ENCODE data around the gene ADAMTS6.
"Not testable (repeated sequence)": the region's sequence is repeated elsewhere in the genome, so short reads cannot be mapped to it uniquely, and the experiment has no call there.

Gene ADAMTS6

DNA sequence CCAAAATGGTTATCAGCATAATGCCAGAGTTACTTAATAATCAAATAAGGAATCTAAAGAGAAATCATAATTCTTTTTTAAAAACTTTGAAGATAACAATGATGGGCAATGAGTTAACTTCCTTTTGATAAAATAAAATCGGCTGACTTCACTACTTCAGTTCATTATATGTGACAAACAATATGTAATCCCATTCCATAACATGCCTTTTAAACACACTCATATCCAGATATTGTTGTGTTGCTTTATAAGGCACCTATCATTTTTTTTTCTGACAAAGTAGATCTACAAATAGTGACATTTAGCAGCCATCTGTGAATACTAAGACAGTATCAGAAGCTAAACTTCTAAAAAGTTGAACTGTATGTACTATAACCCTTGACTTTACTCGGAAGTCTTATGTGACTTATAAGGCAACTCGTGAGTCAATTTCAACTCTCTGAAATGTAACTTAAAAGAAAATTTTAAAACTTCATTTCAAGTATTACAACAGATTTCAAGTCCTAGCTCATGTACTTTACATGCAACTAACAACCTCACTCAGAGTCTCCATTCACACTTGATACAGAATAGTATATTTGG, 7.5 kb downstream of the ADAMTS6 start:
- DNase-seq = no peak

DNA sequence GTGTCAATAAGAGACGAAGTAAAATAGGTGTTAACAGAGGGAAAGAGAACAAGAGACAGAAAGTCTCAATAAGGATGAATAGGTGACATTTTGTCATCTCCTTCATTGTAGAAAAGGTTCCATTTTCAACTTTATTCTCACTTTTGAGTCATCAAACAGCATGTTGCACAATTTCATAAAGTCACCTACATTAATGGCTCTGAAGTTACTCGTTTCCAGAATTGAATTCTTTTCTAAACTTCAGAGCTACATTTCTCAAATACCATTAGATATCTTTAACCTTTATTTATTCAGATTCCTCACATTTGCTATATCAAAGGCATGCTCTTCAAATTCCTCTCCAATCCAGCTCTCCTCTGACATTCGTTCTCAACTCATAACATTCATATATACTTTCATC, 13.1 kb downstream of the ADAMTS6 start:
- no peak for DNase-seq

DNA sequence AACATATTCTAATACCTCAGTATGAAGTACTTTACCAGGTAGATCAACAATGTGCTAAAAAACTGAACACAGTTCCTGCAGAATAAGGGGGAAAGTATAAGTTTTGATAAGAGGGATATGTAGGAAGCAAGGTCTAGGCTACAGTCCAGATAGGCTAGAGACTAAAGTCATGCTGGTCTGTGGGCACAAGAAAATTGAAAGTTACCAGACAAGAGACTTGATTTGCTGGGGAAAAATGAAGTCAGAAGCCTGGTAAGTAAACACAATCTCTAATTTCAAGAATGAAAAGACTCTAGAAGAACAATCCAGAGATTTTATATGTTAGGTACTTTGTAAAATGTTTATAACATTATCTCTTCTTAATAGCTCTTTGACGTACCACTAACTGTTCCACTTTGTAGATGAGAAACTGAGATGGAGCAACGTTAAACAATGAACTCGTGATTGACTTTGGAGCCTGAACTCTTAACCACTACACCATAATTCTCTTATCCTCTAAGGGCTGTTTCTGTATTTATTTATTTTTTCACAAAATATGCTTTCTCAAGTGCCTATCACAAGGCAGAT, 19.5 kb downstream of the ADAMTS6 start:
- no peak for DNase-seq

DNA sequence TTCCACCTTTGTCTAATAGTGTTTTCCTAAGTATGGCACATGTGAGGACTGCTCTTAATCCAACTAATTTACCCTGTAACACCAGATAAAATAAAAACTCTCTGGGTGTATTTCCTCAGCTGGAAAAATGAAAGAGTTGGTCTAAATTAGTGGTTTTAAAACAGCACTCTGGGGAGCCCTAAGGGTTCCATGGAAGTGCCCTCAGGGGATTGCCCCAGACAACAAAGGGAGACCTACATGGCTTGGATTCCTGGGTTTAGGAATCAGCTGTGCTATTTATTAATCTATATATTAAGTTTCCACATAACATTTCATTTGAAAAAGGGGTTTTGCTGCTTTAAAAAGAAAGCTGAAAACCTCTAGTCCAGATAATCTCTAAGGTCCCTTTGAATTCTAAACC, 20.2 kb downstream of the ADAMTS6 start:
- DNase-seq = no peak

DNA sequence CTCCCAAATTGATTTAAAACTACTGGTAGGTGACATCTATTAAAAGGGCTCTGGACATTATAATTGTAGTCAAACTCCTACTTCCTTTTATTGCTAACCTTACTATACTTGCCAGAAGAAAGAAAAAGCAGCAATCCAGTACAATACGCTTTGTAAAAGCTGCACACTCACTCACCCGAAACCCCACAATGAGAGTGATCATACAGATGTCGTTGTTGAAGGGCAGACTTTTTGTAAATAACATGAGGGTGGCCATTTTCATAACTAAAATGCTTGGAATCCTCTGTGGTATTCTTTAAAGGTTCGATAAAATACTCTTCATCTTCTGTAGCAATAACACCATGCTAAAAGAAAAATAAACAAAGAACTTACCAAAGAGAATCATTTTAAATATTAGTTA, 21.7 kb downstream of the ADAMTS6 start:
- DNase-seq = no peak

DNA sequence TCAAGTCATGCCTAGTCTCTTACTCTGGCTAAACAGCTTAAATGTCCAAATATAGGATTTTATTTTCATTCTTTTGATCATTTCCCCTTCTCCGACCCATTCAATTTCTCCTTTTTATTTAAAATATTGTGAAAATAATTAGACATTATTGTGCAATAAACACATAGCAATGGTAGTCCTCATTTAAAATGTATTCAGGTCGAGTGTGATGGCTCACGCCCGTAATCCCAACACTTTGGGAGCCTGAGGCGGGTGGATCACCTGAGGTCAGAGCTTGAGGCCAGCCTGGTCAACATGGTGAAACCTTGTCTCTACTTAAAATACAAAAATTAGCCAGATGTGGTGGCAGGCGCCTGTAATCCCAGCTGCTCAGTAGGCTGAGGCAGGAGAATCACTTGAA, 26.7 kb downstream of the ADAMTS6 start:
- no peak for DNase-seq

DNA sequence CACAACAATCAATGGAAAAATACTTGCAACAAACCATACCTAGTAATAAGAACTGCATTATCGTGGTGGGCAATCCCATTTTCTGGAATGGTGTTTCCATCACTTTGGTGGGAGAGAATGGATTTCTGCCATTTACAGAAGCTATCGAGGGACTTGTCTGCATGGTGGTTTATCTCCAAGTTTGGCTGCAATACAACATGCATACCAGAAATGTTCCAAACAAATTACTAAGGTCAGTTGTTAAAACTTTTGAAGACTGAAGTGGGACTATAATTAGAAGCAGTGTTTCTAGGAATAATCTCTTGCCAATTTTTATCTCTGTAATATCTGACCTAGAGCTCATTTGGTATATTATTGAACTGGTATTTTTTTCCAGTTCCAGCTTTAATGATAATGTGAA, 30.3 kb downstream of the ADAMTS6 start:
- no peak for DNase-seq

DNA sequence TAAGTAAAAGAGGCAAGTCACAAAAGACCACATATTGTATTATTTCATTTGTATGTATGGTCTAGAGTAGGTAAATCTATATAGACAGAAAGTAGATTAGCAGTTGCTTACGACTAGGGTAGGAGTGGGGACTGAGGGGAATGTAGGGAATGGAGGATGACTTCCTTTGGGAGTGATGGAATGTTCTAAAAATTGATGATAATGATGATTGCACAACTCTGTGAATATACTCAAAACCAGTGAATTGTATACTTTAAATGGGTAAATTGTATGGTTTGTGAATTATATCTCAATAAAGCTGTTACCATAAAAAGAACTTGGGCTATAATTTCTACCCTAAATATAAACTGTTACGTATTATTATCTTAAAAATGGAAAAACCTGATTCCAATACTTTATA, 35.0 kb downstream of the ADAMTS6 start:
- no peak for DNase-seq

DNA sequence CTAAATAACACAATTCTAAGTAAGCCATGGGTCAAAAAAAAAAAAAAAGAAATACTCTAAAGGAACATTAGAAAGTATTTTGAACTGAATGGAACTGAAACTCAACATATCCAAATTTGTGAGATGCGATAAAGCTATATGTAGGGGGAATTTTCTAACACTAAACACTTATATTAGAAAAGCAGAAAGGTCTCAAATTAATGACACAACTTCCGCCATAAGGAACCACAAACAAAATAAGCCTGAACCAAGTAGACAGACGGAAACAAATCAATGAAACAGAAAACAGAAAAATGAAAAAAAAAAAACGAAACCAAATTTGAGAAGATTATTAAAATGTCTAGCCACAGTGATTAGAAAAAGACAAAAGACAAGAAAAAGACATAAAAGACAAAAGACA, 39.9 kb downstream of the ADAMTS6 start:
- no peak for DNase-seq

DNA sequence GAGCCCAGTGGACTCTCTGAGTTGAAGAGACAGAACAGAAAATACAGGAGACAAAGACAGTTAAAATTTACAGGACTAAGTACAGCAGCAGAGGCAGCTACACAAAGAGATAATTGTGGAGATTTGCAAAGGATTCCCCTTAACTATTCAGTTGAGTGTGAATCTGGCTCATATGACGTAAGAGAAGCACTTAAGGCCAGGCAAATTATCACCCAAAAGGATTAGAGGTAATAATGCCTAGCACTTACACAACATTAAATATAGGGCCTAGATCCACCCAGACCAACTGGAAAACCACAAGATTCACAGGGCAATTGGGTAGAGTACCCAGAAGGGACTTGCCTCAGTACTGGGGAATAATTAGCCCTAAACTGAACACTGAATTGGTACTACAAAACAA, 41.3 kb downstream of the ADAMTS6 start:
- DNase-seq = no peak

DNA sequence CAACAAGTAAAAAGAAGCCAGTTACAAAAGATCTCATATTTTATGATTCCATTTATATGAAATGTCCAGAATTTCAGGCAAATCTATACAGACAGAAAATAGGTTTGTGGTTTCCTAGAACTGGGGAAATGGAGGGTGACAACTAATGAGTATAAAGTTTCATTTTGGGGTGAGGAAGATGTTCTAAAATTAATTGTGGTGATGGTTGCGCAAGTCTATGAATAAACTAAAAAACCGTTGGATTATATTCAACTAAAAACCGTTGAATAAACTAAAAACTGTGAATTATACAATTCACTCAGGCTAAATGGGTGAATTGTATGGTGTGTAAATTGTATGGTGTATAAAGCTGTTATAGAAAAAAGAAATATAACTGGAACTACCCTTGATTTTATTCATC, 47.6 kb downstream of the ADAMTS6 start:
- no peak for DNase-seq

DNA sequence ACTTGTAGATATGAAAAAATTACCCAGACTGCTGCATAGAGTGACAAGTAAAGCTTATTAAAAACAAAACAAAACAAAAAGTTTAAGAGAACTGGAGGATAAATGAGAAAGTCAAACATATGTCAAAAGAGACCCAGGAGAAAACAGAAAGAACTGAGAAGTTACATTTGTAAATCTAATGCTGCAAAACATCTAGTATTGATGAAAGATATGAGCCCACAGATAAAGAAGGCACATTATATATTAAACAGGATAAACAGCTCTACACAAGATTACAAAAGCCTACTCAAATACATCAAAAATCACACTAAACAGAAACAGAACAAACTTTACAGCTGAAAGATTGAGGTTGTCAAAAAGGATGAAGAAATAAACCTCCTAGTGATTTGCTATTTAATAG, 55.1 kb downstream of the ADAMTS6 start:
- DNase-seq = no peak

DNA sequence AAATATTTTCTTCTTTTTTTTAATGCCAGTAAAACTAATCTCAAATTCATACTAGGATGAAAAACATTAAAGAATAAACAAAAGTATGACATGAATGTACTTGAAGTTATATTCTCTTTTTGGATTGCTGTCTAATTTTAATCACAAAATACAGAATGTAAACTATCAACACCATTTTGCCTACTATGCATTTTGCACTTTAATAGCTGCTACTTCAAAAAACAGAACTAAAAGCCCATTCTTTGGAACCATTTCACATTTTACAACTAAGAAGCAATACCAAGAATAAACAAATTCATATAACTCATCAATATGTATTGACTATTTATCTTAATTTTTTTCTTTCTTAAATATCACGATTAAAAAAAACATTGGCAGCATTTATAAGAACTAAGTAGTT, 58.1 kb downstream of the ADAMTS6 start:
- DNase-seq = no peak

DNA sequence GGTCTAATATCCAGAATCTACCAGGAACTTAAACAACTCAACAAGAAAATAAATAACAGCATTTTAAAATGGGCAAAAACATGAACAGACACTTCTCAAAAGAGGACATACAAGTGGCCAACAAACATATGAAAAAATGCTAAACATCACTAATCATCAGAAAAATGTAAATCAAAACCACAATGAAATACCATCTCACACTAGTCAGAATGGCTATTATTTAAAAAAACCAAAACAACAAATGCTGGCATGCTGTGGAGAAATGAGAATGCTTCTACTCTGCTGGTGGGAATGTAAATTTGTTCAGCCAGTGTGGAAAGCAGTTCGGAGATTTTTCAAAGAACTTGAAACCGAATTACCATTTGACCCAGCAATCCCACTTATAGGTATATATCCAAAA, 63.1 kb downstream of the ADAMTS6 start:
- DNase-seq = no peak

DNA sequence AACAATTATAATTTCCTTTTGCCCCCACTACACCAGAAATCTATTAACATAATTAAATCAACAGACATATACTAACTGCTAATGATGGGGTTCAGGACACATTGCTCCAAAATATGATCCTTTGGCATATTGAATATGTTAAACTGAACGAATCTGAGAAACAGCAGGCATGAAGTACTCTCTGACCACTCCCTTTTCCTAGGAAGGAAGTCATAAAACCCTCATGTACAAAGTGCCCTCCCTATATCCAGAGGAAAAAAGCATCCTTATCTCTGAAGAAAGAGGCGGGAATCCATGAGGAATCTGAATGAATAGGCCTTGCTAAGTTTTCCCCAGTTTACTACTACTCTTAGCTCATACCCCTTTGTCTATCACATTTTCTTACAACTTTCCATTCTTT, 67.9 kb downstream of the ADAMTS6 start:
- no peak for DNase-seq

DNA sequence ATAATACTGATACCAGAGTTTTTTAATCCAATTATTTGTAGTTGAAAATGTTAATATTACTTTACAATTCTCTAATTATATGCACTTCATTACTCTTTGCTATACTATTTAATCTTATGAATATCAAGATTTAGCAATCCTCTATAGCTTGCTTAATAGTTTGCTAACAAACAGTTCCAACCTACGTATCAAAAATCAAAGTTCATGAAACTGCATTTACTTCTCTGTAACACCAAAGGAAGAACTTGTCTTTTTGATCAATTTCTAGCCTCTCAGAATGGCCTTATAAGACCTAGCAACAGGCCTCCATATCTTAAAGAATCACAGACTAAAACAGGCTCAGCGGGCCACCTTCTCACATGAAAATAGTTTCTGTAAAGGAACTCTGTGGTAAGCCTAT, 68.9 kb downstream of the ADAMTS6 start:
- no peak for DNase-seq

DNA sequence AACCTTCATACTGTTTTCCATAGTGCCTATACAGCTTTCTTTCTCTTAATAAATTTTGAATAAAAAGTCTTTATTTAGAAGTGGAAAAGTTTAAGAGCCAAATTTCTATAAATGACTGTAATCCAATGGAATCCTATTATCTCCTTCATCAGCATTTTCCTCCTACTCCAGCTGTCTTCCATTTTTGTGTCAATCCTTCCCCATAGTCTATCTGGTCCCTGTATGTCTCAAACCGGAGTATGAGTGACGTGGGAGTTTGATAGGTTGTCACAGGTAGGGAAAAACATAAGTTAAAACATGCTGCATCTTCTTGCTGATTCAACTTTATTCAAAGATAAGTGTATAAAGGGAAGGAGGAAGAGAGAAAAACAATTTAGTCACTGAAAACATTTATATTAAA, 70.4 kb downstream of the ADAMTS6 start:
- no peak for DNase-seq

DNA sequence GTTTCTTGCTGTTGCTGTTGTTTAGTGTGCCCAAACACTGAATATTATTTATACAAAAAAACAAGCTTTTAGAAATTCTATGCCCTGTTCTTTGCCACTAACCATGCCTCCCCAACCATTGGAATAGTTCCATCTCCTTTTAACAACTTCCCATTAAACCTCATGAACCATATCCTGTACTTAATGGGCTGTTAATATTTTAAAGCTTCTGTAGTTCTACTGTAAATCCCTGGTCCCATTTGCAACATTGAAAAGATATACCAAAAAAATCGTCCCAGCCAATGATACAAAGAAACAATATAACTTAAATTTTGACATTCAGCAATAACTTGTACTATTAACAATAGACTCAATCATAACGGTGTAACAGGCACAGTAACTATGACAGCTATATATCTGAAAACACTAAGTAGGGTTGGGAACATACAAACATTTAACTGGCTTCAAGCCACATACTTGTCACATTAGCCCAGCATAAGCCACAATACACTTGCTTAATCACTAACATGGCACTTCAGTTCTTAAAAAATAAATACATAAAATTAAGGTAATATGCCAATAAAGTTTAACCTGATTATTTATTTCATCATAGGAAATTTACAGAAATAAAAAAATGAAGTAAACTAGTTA, 86.1 kb downstream of the ADAMTS6 start:
- no peak for DNase-seq

DNA sequence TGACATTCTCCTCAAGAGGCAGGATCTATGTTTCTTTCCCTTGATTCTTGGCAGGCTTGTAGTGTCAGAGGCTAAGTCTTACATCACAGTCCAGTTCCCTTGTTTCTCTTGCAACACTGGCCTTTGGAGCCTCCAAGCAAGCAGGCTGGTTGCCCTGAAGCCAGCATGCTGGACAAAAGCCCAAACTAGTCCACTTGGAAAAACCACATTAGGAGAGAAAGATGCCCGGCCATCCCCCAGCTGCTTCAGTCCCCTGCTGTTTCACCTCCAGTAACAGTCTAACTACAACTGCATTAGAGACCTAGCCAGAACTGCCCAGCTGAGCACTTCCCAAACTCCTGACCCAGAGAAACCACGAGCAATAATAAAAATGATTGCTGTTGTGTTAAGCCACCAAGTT, 87.6 kb downstream of the ADAMTS6 start:
- no peak for DNase-seq

DNA sequence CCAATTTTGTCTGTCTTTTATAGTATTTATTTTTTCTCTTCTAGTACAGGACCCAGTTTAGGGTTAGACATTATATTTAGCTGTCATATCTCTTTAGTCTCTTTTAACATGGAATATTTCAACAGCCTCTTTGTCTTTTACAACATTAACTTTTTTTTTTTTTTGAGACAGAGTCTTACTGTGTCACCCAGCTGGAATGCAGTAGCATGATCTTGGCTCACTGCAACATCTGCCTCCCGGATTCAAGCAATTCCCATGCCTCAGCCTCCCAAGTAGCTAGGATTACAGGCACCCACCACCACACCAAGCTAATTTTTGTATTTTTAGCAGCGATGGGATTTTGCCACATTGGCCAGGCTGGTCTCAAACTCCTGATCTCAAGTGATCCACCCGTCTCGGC, 90.1 kb downstream of the ADAMTS6 start:
- no peak for DNase-seq

DNA sequence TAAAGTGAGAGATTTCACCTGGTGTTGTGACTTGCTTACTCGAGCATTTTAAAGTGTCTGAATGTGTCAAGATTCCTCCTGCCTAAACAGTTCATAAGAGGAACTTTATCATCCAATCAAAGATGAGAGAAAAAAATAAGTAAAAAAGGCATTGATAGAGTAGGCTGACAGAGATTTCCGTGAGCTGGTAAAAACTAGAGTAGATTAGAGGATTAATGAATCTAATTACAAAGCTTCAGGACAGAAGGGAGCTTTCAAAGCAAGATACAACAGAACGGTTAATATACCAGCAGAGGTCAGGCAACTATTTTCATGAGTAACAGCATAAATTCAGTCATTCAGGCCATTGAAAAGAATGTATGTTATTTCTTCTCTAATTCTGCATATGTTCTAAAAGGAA, 91.5 kb downstream of the ADAMTS6 start:
- no peak for DNase-seq

DNA sequence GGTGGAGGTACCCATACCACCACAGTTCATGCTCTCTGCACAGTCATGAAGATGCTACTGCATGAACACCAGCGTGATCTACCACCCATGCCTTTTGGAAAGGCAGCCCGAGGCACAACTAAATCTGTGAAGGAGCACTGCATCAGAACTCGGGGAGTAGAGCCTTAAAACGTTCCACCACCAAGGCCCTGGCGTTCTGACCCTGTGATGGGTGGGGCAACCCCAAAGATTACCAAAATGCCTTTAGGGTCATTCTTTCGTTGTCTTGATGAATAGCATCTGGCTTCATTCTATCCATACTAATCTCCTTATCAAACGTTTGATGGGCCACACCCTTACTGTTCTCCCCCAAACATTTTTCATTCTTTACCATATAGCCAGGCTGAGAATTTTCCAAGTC, 97.9 kb downstream of the ADAMTS6 start:
- no peak for DNase-seq

DNA sequence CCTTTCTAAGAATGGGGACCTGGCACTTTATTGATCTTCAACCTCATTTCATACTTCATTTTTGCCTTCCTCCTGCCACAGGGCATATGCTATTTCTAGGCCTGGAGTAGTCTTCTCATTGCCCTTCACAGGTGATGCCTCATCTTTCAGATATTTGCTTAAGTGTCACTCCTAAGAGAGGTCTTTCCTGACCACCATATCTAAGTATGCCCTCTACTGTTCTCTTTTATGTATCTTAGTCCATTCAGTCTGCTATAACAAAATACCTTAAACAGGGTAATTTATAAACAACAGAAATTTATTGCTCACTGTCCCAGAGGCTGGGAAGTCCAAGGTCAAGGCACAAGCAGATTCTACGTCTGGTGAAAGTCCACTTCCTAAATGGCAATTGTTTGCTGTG, 99.1 kb downstream of the ADAMTS6 start:
- DNase-seq = no peak

DNA sequence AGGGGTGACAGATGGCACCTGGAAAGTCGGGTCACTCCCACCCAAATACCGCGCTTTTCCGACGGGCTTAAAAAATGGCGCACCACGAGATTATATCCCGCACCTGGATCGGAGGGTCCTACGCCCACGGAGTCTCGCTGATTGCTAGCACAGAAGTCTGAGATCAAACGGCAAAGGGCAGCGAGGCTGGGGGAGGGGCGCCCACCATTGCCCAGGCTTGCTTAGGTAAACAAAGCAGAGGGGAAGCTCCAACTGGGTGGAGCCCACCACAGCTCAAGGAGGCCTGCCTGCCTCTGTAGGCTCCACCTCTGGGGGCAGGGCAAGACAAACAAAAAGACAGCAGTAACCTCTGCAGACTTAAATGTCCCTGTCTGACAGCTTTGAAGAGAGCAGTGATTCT, 111.2 kb downstream of the ADAMTS6 start:
- not testable (repeated sequence) for DNase-seq

DNA sequence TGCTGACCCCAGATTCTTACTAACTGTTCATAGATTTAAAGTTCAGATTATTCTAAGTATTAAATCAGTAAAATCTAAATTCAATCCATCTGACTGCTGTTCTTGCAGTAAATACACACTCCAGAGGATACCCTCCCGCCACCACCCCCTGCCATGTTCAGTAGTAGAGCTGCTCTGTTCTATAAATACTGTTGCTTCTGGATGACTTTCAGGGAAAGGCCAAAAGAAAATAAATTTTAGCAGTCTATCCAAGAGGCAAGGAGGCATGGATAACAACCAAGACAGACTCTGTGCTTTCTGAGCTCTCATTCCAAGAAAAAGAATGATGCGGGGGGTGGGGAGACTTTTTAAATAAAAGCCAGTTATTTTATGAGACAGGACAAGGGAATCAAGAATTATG, 115.1 kb downstream of the ADAMTS6 start:
- DNase-seq = no peak
